Measurements from ENCODE around the gene C21orf91. TPM values are rescaled to one million over a fixed set of nuclear protein-coding genes. Genes with fewer than 3 reads are reported as not detected.

Gene C21orf91
- total and polyA plus RNA-seq, 2 donors (not counting 3 experiments of a cell fraction or from before 2014, with no cell fraction given): 1.3 to 4.2 TPM

- H3K9me3 ChIP-seq (replicated peaks; ENCODE audit: control insufficient read depth, insufficient read depth, low read length): no peaks in the 10 kb centered on the region
- TSS peak; percentile 42 for BruUV-seq (replicated peaks)
- H3K27me3 ChIP-seq (ENCODE audit: control insufficient read depth in 2 of 2, insufficient read depth in 2 of 2, low read length in 2 of 2): peaks cover 0 to 3% of the 10 kb centered on the region in 2 experiments
- no peaks in the 10 kb centered on the region for H3K9me1 ChIP-seq (replicated peaks; ENCODE audit: control insufficient read depth, extremely low read depth, insufficient read depth, low read length)
- no peaks in the 10 kb centered on the region for H4K20me1 ChIP-seq (replicated peaks; ENCODE audit: control insufficient read depth, extremely low read depth, insufficient read depth, low read length)
- TF ChIP-seq CTCF (IDR thresholded peaks at IDR 0.05; ENCODE audit: extremely low read depth in 1 of 2, insufficient read depth in 1 of 2, low read depth in 1 of 2, low read length in 2 of 2) (no peak), MAX (IDR thresholded peaks at IDR 0.05; ENCODE audit: insufficient read depth, insufficient read length) (peak; percentile 32), MYC (IDR thresholded peaks at IDR 0.05; ENCODE audit: low read depth, low read length) (no peak), EZH2 (IDR thresholded peaks at IDR 0.05; ENCODE audit: borderline replicate concordance, low read depth, low read length, severe bottlenecking) (no peak)
- peak overlapping the region; percentile 73 for H3K9ac ChIP-seq (replicated peaks; ENCODE audit: extremely low read depth, insufficient read depth, low read length)
- dilution Hi-C loops (cut with MboI; ENCODE audit: extremely low pct_ligation_motif_present, low sequenced_read_pairs): no loop called here
- peak overlapping the region; percentile 56 to 82 (median 72) for H3K4me3 ChIP-seq (replicated peaks in 1 of 3; ENCODE audit: insufficient read depth in 1 of 3, low read depth in 1 of 3, low read length in 3 of 3)
- intact Hi-C loops (cut with micrococcal nuclease): loop anchor here (2.0 to 5.0 kb wide), 3 partner anchors 84 to 206 kb away; partner anchors contain the start of gene BTG3
- peak overlapping the region; percentile 94 for H2AFZ ChIP-seq (ENCODE audit: low read depth, low read length)
- no peaks in the 10 kb centered on the region for H3K79me2 ChIP-seq (ENCODE audit: control insufficient read depth, insufficient read depth, low read length)
- peaks cover 10% of the 10 kb centered on the region for H3K4me1 ChIP-seq (ENCODE audit: control insufficient read depth, extremely low read depth, insufficient read depth, low read length)
- peak overlapping the region; percentile 75 for H3K27ac ChIP-seq (ENCODE audit: insufficient read depth, low read depth, low read length)
- no peak for FAIRE-seq
- peak overlapping the region; percentile 93 for H3K4me2 ChIP-seq (ENCODE audit: insufficient read depth, low read length)
- POLR2A ChIA-PET: interaction anchor here (0.6 kb wide), 1 partner anchor 385 kb away, joined by 6 read pairs; no protein-coding TSS in a partner anchor
- peak; percentile 55 for DNase-seq (ENCODE audit: low read depth, low spot score)
- H3K36me3 ChIP-seq (ENCODE audit: control insufficient read depth in 2 of 2, extremely low read depth in 1 of 2, insufficient read depth in 2 of 2, low read length in 2 of 2): no peaks in the 10 kb centered on the region
- CTCF ChIA-PET: interaction anchor here (0.7 to 1.6 kb wide), 3 partner anchors 14 to 431 kb away, joined by 3 to 5 read pairs (median 3); no protein-coding TSS in a partner anchor
Observed at GRCh38 chr21:17818186-17819113, 706 bp downstream of the C21orf91 start.
